ENCODE measurements around the gene CTSC.

CTSC gene

GRCh38 chr11:88337181-88337986 lies at the start of gene CTSC:
Gene CTSC (minus strand): TSS chr11:88337736. CDS start chr11:88337672, 64 bp downstream.
- Mint-ChIP-seq H3K4me1 (ENCODE audit: low read depth) (peaks cover 58% of the 10 kb centered on the region), H3K27me3 (no peaks in the 10 kb centered on the region), H3K27ac (peak within 1 kb of the TSS; percentile 93), H3K4me3 (peak within 1 kb of the TSS; percentile 90), H3K36me3 (peaks cover 10% of the 10 kb centered on the region), H3K9me3 (ENCODE audit: low read depth) (no peaks in the 10 kb centered on the region)

DNA sequence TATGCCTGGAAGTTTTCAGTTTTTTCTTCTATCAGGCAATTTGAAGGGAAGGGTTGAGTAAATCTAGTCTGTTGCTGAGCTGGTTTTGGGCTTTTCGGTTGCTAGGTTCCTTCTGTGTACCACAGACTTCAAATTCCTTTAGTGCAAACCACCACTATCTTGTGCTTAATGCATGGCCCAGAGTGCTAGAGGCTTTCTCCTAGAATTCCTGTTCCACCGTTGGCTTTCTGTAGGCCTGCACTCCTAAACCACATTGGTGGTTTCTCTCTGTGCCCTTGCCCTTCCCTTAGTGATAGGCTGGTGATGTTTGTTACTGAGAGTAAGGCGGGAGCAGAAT lies 47.1 kb upstream of the CTSC start:
- Mint-ChIP-seq H3K36me3 (no peaks in the 10 kb centered on the region), H3K4me1 (ENCODE audit: low read depth) (peaks cover 2% of the 10 kb centered on the region), H3K9me3 (ENCODE audit: low read depth) (no peaks in the 10 kb centered on the region), H3K27me3 (no peaks in the 10 kb centered on the region), H3K27ac (no peak overlapping the region), H3K4me3 (no peak overlapping the region)

DNA sequence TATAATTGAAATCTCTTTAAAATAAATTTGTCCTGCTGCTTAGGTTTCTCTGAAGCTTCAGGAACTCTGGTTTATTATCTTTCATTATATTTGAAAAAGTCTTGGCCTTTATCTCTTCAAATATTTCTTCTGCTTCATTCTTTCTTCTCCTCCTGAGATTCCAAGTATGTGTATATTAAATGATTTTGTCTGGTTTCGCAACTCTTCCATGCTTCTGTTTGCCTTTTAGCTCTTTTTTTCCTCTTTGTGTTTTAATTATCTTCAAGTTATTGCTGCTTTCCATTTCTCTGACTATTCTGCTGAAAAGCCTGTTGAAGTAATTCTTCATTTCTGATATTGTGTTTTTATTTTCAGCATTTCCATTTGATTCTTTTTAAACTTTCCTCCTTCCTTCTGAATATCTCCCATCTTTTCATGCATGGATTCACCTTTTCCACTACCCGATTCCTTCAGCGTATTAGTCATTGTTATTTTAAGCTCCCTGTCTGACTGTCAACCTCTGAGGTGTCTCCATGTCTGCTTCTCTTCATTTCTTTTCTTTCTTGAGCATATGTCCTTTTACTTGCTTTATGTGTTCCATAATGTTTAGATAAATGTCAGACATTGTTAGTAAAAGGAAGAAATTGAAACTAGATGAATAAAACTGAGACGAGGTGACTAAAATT lies 46.6 kb upstream of the CTSC start:
- no peaks in the 10 kb centered on the region for H3K27me3 Mint-ChIP-seq
- no peaks in the 10 kb centered on the region for H3K36me3 Mint-ChIP-seq
- H3K4me1 Mint-ChIP-seq (ENCODE audit: low read depth): peaks cover 2% of the 10 kb centered on the region
- H3K27ac Mint-ChIP-seq: no peak overlapping the region
- no peaks in the 10 kb centered on the region for H3K9me3 Mint-ChIP-seq (ENCODE audit: low read depth)
- no peak overlapping the region for H3K4me3 Mint-ChIP-seq

GRCh38 chr11:88383447-88383846 lies 45.9 kb upstream of the CTSC start:
- H3K36me3 Mint-ChIP-seq: no peaks in the 10 kb centered on the region
- no peak overlapping the region for H3K27ac Mint-ChIP-seq
- H3K27me3 Mint-ChIP-seq: no peaks in the 10 kb centered on the region
- no peaks in the 10 kb centered on the region for H3K9me3 Mint-ChIP-seq (ENCODE audit: low read depth)
- no peak overlapping the region for H3K4me3 Mint-ChIP-seq
- H3K4me1 Mint-ChIP-seq (ENCODE audit: low read depth): peaks cover 2% of the 10 kb centered on the region

DNA sequence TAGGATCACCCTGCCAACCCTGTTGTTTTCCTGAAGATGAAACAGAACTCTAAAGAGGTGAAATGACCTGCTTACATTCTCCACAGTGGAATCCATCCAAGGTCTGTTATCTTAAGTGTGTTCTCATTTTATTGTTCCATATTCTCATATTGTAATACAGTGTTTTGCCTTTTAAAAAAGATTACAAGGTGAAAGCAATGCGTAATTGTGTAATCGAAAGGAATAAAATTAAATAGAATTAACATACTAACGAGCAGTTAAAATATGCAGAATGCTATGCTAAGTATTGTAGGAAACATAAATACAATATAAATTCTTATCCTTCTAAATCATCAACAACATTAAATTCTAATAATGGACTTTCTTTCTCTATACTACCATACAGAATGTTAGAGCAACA lies 41.6 kb upstream of the CTSC start:
- Mint-ChIP-seq H3K4me3 (no peak overlapping the region), H3K27ac (no peak overlapping the region), H3K4me1 (ENCODE audit: low read depth) (peaks cover 2% of the 10 kb centered on the region), H3K9me3 (ENCODE audit: low read depth) (no peaks in the 10 kb centered on the region), H3K27me3 (no peaks in the 10 kb centered on the region), H3K36me3 (peaks cover 4% of the 10 kb centered on the region)

DNA sequence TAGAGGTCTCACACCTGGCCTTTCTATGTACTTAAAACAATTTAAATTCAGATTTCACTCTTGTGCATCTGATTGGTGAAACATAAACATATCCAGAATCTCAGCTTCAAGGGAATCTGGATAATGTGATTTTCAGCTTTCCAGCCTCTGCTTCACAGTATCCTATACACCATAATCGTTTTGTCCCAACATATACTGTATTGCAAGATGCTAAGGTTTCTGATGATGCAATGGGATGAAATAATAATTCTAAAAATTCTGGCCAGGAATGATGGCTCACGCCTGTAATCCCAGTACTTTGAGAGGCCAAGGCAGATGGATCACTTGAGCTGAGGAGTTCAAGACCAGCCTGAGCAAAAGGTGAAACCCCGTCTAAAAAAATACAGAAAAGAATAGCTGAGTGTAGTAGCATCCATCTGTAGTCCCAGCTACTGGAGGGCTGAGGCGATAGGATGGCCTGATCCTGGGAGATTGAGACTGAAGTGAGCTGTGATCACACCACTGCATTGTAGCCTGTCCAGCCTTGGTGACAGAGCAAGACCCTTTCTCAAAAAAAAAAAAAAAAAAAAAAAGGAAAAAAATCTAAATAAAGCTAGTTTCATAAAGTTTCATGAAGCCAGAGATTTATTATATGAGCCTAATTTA lies 41.0 kb upstream of the CTSC start:
- H3K4me3 Mint-ChIP-seq: no peak overlapping the region
- no peaks in the 10 kb centered on the region for H3K9me3 Mint-ChIP-seq (ENCODE audit: low read depth)
- peaks cover 6% of the 10 kb centered on the region for H3K36me3 Mint-ChIP-seq
- no peaks in the 10 kb centered on the region for H3K27me3 Mint-ChIP-seq
- no peak overlapping the region for H3K27ac Mint-ChIP-seq
- peaks cover 2% of the 10 kb centered on the region for H3K4me1 Mint-ChIP-seq (ENCODE audit: low read depth)

GRCh38 chr11:88377646-88378045 lies 40.1 kb upstream of the CTSC start:
- Mint-ChIP-seq H3K27me3 (no peaks in the 10 kb centered on the region), H3K27ac (no peak overlapping the region), H3K9me3 (ENCODE audit: low read depth) (no peaks in the 10 kb centered on the region), H3K4me1 (ENCODE audit: low read depth) (no peaks in the 10 kb centered on the region), H3K36me3 (peaks cover 6% of the 10 kb centered on the region), H3K4me3 (no peak overlapping the region)

GRCh38 chr11:88377144-88377543 lies 39.6 kb upstream of the CTSC start:
- no peaks in the 10 kb centered on the region for H3K27me3 Mint-ChIP-seq
- no peaks in the 10 kb centered on the region for H3K9me3 Mint-ChIP-seq (ENCODE audit: low read depth)
- H3K4me1 Mint-ChIP-seq (ENCODE audit: low read depth): no peaks in the 10 kb centered on the region
- H3K27ac Mint-ChIP-seq: no peak overlapping the region
- no peak overlapping the region for H3K4me3 Mint-ChIP-seq
- H3K36me3 Mint-ChIP-seq: peaks cover 6% of the 10 kb centered on the region

DNA sequence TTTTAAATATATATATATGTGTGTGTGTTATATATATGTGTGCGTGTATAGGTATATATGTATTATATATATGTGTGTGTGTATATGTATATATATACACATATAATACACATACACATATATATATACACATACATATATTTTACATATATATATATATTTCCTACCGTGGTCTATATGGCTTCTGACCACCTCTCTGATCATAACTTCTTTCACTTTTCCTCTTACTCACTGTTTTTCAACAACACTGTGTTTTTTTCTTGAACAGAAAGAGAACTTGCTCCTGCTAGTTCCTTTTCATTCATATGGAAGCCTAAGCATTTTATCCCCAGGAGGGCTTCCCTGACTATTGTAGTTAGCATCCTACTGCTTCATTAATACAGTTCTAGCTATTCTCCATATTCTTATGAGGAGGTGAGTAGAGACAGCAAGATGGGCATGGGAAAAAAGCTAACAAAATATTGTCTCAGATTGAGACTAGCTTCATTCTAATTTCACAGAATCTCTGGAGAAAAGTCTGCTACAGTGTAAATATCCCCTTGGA lies 38.5 kb upstream of the CTSC start:
- peaks cover 9% of the 10 kb centered on the region for H3K36me3 Mint-ChIP-seq
- no peak overlapping the region for H3K27ac Mint-ChIP-seq
- peaks cover 6% of the 10 kb centered on the region for H3K4me1 Mint-ChIP-seq (ENCODE audit: low read depth)
- H3K9me3 Mint-ChIP-seq (ENCODE audit: low read depth): no peaks in the 10 kb centered on the region
- no peaks in the 10 kb centered on the region for H3K27me3 Mint-ChIP-seq
- no peak overlapping the region for H3K4me3 Mint-ChIP-seq

- H3K36me3 Mint-ChIP-seq: peaks cover 9% of the 10 kb centered on the region
- H3K4me1 Mint-ChIP-seq (ENCODE audit: low read depth): peaks cover 19% of the 10 kb centered on the region
Observed at GRCh38 chr11:88370782-88371181, 33.2 kb upstream of the CTSC start.

GRCh38 chr11:88367310-88367709 lies 29.8 kb upstream of the CTSC start:
- Mint-ChIP-seq H3K4me3 (no peak overlapping the region), H3K9me3 (ENCODE audit: low read depth) (no peaks in the 10 kb centered on the region), H3K27ac (no peak overlapping the region), H3K27me3 (no peaks in the 10 kb centered on the region), H3K36me3 (peaks cover 3% of the 10 kb centered on the region), H3K4me1 (ENCODE audit: low read depth) (peaks cover 27% of the 10 kb centered on the region)

More at GRCh38 chr11:88370782-88371181, 33.2 kb upstream of the CTSC start:
- Mint-ChIP-seq H3K27ac (no peak overlapping the region), H3K27me3 (no peaks in the 10 kb centered on the region), H3K9me3 (ENCODE audit: low read depth) (no peaks in the 10 kb centered on the region), H3K4me3 (no peak overlapping the region)

- peak overlapping the region; percentile 16 for H3K27ac Mint-ChIP-seq
- no peaks in the 10 kb centered on the region for H3K36me3 Mint-ChIP-seq
- H3K4me1 Mint-ChIP-seq (ENCODE audit: low read depth): peaks cover 29% of the 10 kb centered on the region
- no peaks in the 10 kb centered on the region for H3K9me3 Mint-ChIP-seq (ENCODE audit: low read depth)
- no peak overlapping the region for H3K4me3 Mint-ChIP-seq
- no peaks in the 10 kb centered on the region for H3K27me3 Mint-ChIP-seq
Observed at GRCh38 chr11:88363648-88364065, 26.1 kb upstream of the CTSC start.

DNA sequence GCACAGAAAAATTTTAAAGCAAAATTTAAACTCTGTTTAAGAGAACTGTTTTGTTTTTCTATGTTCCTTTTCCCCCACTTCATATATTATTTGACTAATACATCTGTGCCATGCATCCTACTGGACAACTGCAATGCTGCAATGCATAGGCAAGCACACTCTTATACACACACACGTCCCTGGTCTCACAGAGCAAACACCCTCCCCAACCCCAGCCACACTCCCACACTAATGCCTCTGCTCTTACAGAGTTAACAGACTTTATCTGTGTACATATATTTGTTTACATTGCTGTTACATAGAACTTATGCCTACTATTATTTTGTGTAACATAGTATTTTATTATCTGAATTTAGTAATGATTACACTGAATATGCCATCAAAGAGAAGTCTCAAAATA lies 25.5 kb upstream of the CTSC start:
- no peak overlapping the region for H3K27ac Mint-ChIP-seq
- peaks cover 31% of the 10 kb centered on the region for H3K4me1 Mint-ChIP-seq (ENCODE audit: low read depth)
- H3K36me3 Mint-ChIP-seq: no peaks in the 10 kb centered on the region
- H3K27me3 Mint-ChIP-seq: no peaks in the 10 kb centered on the region
- H3K4me3 Mint-ChIP-seq: no peak overlapping the region
- no peaks in the 10 kb centered on the region for H3K9me3 Mint-ChIP-seq (ENCODE audit: low read depth)

DNA sequence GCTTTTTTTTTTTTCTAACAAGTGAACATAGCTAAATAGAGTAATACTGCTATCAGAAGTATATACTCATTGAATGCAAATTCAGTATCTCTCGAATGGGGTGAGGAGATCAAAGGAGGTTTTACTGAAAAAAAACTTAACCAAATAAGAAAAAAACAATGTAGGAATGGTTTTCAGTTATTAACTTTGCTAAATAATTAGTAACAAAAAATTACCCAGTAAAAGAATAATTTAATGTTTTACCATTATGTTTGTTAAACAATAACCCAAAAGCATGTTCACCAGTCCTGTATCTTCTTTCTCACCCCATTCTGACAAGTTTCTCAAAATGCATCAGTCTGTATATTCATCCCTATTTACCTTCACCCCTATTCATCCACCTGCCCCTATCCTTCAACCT lies 22.6 kb upstream of the CTSC start:
- no peak overlapping the region for H3K27ac Mint-ChIP-seq
- no peaks in the 10 kb centered on the region for H3K36me3 Mint-ChIP-seq
- no peak overlapping the region for H3K4me3 Mint-ChIP-seq
- peaks cover 33% of the 10 kb centered on the region for H3K4me1 Mint-ChIP-seq (ENCODE audit: low read depth)
- H3K27me3 Mint-ChIP-seq: no peaks in the 10 kb centered on the region
- H3K9me3 Mint-ChIP-seq (ENCODE audit: low read depth): no peaks in the 10 kb centered on the region

DNA sequence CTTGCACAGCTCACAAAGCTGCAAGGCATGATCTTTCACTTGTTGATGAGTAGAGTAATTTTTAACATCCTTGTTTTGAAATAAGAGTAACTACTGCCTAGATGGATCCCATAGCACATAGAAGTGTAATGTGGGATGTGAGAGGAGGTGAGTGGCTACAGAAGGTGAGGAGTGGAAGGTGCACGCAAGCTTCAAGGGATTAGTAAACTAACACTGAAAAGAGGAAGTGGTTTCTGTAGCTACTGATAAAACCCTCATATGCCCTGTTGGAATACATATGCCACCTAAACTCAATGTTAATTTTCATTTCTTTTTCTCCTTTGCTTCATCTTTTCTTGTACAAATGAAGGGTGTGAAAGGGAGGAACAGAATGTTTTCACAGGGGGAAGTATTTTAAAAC lies 22.0 kb upstream of the CTSC start:
- Mint-ChIP-seq H3K4me3 (peak overlapping the region; percentile 21), H3K27ac (no peak overlapping the region), H3K36me3 (no peaks in the 10 kb centered on the region), H3K27me3 (no peaks in the 10 kb centered on the region), H3K9me3 (ENCODE audit: low read depth) (no peaks in the 10 kb centered on the region), H3K4me1 (ENCODE audit: low read depth) (peaks cover 37% of the 10 kb centered on the region)

All from activated naive CD8-positive, alpha-beta T cell (primary cell).